Muscle of arm (tissue), 12 donors: ENCODE measurements around the gene CYFIP2. TPM values are rescaled to one million over a fixed set of nuclear protein-coding genes. Genes with fewer than 3 reads are reported as not detected.

Source experiments
- DNase-seq: peaks from one replicate; pipeline ENCODE4 v3.0.0-alpha.2; 2013
- polyA plus RNA-seq, 12 donors: library from polyadenylated mRNA; unstranded; fragments of 120-200 nt; gene quantifications; one replicate each; pipeline ENCODE4 v1.2.1, GENCODE V29; 2013; ENCODE audit not compliant: insufficient read length in 12 of 12

The CYFIP2 gene
- polyA plus RNA-seq, 12 donors = 5.1 to 28.9 (median 7.0) TPM; not detected in 1

DNA sequence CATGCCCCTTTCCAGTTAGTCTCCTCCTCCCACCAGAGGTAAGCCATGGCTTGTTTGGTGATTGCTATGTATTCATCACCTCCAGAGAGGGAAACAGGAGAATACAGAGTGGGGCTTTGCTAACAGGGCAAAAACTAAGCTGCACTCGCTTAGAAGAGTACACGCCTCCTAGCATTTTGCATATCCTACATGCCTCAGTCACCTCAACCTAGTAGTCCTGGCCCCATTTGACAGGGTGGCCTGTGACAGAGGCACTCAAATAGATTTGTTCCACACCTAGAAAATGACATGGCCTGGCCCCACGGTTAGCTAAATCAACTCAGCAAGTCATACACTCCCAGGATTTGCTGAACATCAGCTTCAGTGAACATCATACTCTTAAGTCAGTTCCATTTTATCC, 90.7 kb downstream of the CYFIP2 start:
- DNase-seq = no peak

DNA sequence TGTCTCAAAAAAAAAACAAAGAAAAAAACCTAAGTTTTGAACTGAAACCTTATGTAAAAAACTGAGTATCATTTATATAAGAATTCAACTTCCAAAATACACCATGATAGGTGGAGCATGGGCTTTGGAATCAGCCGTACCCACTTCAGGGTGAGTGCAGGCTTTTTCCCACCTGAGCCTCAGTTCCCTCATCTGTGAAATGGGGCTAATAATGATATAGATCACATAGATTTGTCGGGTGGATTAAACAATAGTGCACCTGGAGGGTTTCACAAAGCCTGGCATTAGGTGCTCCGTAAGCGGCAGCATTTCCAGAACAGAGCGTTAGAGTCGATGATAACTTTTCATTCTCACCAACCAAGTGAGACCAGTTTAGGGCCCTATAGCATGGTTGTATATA, 91.9 kb downstream of the CYFIP2 start:
- no peak for DNase-seq

DNA sequence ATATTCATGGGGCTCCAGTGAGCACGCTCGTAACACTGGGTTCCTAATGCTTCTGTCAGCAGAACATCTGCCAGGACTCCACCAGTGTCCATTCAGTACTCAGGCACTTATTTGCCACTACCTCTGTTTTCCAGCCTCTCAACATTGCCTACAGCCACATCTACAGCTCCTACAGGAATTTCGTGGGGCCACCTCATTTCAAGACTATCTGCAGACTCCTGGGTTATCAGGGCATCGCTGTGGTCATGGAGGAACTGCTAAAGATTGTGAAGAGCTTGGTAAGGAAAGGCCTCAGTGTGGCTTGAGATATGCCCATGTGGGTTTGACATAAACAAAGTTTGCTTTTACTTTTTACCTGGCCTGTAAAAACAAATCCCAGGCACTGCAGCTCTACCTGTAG, 92.9 kb downstream of the CYFIP2 start:
- DNase-seq = no peak

DNA sequence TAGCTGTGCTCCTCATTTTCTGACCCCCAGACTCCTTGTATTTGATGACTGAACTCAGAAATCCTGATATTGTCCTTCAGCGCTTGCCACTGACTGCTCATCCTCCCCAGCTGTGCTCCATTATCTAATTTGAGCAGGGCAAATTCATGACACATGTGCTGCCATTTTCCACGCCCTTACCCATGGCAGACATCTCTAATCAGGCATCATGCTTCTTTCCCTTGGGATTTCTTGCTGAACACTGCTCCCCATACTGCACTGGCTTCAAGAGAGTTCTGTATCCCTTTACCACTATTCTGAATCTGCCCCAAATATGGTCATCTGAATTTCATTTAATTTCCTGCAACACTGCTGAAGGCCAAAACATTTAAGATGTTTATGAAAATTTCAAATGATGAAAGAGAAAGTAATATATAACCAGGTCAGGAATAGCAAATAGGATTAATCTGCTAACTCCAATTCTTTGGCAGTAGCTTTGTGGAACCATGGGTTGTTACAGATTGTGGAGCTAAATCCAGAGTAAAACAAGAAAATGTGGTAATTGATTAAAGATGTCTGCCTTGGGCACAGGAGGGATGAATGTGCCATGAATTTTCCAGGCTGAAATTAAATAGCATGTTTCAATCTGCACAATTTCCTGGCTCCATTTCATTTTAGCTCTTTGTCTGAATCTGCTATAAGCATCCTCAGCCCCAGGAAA, 93.6 kb downstream of the CYFIP2 start:
- DNase-seq = no peak

DNA sequence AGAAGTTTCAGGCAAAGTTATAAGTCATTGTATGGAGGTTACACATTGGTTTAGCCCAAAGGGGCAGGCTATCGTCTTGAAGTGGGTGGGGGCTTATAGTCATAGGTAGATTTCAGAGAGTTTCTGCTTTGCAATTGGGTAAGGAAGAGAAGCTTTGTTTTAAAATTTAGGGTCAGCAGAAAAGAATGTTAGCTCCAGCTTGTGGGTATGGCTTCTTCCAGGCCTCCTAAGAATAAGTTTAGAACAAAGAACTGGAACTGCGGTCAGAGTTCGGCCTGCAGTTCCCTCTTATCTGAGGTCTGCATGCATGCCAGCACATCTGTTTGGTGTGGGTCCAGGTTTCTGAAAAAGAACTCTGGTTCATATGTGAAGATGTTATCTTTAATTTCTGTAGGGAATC, 96.1 kb downstream of the CYFIP2 start:
- no peak for DNase-seq

DNA sequence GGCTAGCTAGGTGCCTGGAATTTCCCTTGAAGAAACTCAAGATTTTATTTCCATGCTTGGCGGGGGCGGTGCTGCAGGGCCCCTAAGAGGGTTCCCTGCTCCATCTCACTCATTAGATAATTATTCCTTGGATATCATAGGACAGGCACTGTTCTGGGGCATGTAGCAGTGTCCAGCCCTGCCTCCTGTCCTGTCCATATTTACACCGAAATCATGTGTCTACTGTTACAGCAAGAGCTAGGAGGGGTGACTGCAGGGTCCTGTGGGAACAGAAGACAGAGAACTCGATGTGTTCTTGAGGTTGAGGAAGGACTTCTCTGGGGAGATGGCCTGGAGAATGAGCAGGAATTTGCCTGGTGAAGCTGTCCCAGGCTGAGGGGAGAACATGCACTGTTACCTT, 96.6 kb downstream of the CYFIP2 start:
- DNase-seq = no peak

DNA sequence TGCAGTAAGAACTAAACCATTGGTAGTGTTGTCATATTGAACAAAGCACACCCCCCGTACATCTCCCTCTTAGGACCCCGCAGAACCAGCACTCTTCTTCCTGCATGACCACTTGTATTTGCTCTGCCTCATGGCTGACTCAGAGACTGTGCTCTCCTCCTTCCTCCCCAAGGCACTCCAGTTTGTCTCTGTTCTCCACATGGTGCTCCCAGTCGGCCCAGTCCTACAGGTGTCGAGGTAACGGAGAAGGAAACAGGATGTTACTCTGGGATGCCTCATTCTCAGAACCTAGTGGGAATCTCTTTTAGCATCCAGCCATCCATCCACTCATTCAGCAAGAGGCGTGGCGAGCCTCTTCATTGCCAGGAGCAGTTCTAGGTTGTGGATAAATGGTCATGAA, 97.1 kb downstream of the CYFIP2 start:
- no peak for DNase-seq

DNA sequence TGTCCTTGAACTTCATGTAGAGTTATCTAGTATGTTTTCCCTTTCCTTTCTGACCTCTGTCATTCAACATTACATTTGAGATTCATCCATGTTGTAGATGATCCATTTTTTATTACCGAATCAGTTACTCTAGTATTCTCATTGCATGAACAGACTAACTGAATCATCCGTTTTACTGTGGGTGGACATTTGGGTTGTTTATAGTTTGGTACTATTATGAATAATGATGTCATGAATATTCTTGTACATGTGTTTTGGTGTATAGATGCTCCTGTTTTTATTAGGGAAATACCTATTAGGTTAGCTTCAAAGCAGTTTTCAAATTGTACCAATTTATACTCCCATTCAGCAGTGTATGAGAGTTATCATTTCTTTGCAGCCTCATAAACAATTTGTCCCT, 99.8 kb downstream of the CYFIP2 start:
- DNase-seq = no peak

DNA sequence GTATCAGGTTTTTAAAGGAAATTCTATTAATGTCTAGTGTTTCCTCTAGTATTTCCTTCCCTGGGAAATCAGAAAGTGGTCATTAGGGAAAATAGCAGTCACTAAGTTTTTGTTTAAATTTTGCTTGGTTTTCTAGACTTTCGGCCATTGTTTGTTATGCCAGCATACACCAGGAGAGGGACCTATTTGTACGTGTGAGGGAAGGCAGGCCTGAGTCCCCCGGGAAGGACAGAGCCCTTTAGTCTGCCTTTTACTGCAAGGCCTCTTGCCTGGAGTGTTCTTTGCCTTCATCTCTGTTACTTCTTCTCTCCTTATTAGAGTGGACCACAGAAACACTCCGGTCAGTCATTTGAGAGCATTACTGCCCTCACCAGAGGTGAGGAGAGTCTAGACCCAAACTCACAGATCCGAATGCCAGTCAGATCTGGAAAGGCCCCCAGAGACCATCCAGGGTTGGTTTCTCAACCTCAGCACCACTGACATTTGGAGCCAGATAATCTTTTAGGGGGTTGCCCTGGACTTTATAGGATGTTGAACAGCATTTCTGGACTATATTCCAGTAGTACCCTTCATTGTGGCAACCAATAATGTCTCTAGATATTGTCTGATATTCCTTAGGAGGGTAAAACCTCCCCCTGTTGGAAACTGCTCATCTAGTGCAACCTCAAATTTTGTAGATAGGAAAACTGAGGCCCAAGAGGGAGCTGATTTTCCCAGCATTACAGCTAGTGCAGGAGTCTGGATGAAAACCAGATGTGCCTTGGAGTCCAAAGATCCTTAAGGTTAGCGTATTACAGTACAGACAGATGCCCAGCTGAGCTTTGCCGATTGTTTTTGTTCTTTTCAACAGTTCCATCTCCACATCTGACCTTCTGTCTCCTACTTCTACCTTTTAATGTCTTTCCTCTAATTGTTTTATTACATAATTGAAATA, 101.1 kb downstream of the CYFIP2 start:
- DNase-seq = peak; percentile 43

DNA sequence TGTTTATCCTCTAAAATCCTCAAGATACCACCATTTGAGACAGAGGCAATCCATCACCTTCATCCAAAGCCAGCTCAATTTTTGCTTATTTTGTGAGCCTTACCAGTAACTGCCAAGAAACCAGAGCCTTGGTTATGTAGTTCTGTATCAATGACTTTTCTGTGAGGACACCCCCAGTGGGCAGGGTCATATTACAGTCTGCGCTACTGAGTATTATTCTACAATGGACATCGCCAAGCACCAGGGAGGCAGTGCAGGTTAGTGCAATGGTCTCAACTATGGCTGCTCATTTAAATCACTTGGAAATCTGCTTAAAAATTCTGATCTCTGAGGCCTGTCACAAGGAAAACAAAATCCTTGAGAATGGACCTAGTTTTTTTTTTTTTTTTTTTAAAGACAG, 103.6 kb downstream of the CYFIP2 start:
- DNase-seq = no peak

DNA sequence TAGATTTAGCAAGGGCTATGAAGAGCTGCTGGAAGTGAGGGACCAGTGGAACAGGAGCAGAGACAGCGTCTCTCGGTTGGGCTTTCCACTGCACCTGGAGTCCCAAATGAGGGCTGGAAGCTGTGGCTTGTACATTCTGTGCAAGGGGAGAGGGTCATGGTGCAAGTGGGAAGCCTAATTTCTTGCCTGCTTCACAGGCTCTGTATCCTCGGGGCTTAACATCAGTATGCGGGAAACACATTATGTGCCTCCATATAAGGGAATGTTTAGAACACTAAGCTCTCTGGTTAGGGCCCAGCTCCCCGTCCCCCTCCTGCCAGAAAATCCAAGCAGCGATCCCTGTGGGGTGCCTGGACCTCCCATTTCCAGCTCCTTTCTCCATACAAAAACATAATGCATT, 105.0 kb downstream of the CYFIP2 start:
- no peak for DNase-seq

DNA sequence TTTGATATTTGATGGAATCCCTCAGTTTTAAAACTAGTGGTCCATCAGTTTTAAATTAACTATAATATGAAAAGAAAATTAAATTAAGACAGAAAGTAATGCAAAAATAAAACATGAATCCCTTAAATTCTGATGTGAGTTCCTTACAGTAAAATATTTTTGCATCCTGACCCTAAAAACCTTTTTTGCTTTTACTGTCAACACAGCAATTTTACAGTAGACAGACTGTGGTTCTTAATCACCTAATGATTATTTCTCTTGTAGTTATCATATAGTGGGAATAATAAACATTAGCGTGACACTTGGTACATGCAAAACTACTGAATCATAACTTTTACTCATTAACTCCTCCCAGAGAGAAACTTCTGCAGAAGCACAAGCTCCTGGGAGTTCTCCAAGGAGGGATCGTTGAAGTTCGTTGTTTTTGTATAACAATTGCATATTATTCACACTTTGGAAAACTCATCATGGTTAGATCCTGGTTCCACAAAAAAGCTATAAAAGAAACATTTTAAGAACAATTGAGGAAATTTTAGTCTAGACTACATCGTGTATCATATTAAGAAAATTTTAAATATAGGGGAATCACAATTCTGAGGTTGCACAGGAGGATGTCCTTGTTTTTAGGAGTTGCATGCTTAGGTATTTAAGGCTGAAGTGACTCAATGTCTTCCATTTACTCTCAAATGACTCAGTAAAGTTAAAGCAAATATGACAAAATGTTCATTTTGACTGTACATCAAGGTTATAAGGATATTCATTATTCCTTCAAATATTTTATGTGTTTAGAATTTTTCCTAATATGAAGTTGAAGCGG, 105.9 kb downstream of the CYFIP2 start:
- no peak for DNase-seq

DNA sequence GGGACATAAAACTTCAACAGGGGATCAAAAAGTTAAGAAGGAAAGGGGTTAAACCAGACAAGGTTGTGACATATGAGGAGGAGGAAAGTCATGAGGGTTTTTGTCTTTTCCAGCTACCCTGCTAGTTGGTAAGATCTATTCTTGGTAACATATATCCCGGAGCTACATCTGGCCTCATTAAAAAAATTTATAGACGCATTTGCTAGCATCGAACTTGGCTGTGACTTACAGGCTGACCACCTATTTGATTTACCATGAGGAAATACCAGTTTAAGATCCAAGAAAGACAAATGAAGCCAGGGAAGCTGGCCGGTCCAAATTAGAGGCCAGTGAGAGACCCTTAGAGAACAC, 106.5 kb downstream of the CYFIP2 start:
- DNase-seq = no peak

DNA sequence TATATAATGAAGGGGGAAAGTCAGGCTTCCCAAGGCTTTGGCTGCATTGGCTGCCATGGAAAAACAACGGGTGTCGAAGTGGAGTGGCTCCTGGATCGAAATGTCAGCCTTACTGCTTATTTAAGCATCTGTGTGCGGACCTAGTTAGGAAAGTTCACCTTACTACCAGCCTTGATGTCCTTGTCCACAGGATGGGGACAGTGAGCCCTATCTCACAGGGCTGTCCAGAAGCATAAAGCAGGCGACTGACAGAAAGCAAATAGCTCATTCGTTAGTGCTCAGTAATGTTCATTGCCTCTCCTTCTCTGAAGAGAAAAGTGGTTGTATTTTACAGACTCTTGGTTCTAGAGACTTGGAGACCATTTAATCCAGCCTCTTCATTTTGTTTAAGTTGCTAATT, 112.6 kb downstream of the CYFIP2 start:
- no peak for DNase-seq

DNA sequence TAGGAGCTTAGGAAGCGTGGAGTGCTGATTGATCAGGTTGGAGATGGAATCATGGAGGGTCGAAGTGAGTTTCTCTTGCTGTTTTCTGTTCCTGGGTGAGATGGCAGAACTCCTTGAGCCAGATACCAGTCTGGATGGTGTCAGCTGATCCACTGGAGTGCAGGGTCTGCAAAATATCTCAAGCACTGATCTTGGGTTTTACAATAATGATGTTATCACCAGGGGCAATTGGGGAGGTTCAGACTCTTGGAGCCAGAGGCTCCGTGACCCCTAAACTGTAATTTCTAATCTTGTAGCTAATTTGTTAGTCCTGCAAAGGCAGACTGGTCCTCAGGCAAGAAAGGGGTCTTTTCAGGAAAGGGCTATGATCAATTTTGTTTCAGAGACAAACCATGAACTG, 114.1 kb downstream of the CYFIP2 start:
- DNase-seq = no peak

DNA sequence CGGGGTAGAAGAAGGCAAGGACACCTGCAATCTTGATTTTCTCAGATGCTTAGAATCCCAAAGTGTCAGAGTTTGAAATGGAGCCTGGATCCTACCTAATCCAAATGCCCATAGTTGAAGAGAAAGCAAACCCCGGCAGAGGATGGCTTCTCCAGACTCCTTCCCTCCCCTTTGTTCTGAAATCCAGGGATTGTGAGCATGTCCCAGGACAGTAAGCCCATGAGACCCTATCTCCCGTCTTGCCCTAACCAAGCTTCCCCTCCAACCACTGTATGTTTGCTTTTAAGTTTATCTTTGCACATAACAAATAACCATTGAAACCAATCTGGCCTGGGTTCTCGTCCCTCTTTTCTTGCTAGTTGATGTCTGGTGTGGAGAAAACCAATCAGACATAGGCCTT, 115.8 kb downstream of the CYFIP2 start:
- no peak for DNase-seq

DNA sequence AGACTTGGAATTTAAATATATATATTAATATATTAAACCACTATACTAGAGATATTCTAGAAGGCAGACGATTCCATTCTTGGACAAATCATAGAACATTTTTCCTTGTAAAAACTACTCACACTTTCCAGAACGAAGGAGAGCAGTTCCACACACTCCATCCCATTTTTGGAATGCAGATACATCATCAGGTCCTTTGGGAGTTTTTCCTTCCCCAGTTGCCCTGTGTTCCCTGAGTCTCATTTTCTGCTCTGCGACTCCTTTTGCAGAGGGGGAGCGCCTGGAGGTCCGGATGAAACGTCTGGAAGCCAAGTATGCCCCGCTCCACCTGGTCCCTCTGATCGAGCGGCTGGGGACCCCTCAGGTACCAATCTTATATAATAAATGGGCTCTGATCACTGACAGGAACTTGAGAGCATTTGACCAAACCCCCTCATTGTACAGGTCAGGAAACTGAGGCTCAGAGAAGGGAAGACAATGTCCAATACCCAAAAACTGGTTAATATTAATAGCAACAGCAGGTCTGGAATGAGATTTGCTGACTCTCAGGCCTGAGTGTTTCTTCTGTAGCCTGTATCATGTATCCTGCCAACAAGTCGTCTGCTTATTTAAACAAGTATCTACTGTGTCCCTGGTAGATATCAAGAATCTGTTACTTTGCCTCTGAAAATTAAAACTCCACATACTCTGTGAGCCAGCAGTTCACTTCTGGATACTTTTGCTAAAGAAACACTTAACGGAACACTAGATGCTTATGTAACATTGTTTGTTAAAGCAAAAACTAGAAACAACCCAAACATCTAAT, 117.3 kb downstream of the CYFIP2 start:
- DNase-seq = no peak

DNA sequence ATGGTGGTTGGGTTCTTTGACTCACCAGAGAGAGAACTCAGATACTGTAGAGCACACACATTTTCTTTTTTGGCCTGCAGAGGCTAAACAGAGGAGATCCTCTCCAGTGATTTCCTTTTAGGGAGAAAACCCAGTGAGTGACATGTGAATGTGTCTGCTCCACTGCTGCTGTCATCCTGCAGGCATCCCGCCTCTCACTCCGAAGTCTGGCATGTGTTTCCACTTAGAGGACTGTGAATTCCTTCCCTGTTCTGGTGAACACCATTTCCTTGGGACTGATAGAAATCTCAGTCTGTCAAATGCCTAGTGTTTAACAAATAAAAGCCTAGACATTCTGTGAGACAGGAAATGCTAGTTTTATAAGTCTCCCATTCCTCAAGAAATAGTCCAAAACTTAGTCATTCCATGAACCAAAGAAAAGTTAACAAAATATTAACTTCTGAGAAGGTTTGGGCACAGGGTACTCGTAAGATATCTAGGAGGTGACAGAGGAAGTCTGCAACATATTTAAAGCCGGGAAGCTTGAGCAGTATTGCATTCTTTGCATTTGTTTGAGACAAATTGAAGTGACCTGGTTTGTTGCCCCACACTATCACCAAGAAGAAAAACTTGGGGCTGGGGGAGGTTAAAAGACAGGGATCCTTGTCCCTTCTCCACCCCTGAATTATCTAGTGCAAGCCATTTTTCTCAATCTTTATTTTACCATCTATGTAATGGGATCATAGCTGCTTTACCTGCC, 119.2 kb downstream of the CYFIP2 start:
- DNase-seq = peak; percentile 77

DNA sequence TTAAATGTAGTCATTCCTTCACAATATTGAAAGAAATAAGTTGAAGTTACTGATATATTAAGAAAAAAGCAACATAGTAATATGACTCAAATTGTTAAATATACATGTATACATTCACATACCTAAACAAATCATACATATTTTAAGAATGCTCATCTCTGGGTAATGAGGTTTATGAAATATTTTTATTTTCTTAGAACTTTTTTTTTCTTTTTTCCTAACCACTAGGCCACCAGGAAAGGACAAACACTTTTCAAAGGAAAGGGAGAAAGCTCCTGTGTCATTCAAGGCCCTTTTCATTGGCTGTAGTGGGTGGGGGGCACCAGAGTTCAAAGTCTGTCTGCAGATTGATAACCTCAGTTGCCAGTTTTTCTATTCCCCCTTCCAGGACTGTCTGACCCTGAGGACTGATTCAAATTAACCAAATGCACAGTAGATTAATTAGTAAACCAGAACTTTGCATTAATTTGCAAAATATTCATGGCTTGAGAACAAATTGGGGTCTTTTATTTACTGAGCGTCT, 121.2 kb downstream of the CYFIP2 start:
- no peak for DNase-seq

DNA sequence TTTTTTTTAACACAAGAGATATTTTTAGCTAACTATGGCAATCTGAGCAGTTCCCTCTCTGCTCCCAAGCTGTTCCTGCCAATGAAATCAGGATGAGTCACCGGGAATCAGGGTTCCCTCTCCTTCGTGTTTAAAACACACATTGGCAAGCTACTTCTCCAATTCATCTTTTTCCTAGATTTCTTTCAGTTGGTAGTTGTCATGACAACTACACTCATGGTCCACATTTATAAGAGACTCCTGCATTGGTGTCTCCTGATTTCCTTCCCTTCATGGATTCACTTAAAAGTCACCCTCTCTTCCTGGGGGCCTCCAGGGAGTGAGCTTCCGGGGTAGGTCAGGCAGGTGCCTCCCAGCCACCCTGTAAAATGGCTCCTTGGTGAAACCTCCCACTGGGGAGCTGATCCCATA, 121.8 kb downstream of the CYFIP2 start:
- peak; percentile 69 for DNase-seq
